SU-DHL-6 (cell line): Measurements from ENCODE around the gene GADD45GIP1.

ENCODE experiments used
- H2AFZ ChIP-seq: fragments of 200-600 bp; sonication (generic); 2 replicates; pipeline ENCODE4 v1.6.1; 2014; ENCODE audit warnings: low read depth, mild to moderate bottlenecking, moderate library complexity, mixed read lengths, antibody characterized with exemption, low read length; ENCODE audit not compliant: severe bottlenecking
- H3F3A ChIP-seq: fragments of 200-600 bp; shearing (Covaris generic); 2 replicates; pipeline ENCODE4 v1.6.0; 2016; ENCODE audit warnings: antibody characterized with exemption, mild to moderate bottlenecking; ENCODE audit not compliant: insufficient read depth
- H3K27ac ChIP-seq: fragments of 200-600 bp; sonication (generic); 2 replicates; pipeline ENCODE4 v1.5.1; 2016; ENCODE audit warnings: low read depth, mild to moderate bottlenecking, low read length, moderate library complexity, mixed read lengths
- H3K27me3 ChIP-seq: fragments of 200-600 bp; sonication (generic), shearing (Covaris generic); 2 replicates; pipeline ENCODE4 v1.6.0; 2014; ENCODE audit warnings: mild to moderate bottlenecking, low read length
- H3K36me3 ChIP-seq: fragments of 200-600 bp; sonication (generic); 2 replicates; pipeline ENCODE4 v1.6.1; 2014; ENCODE audit warnings: mild to moderate bottlenecking, low read length, mixed read lengths
- H3K4me2 ChIP-seq: fragments of 300-600, 200-600 bp; shearing (Covaris generic), sonication (generic); 2 replicates; pipeline ENCODE4 v1.6.0; 2014; ENCODE audit warnings: low read length, low read depth, mild to moderate bottlenecking; ENCODE audit not compliant: poor library complexity, severe bottlenecking
- H3K4me3 ChIP-seq: fragments of 200-600 bp; sonication (generic); 2 replicates; pipeline ENCODE4 v1.5.1; 2014; ENCODE audit warnings: antibody characterized with exemption, low read length, mild to moderate bottlenecking, mixed read lengths; ENCODE audit not compliant: insufficient read depth, poor library complexity, severe bottlenecking
- H3K79me2 ChIP-seq: fragments of 200-600 bp; sonication (generic); 2 replicates; pipeline ENCODE4 v1.6.1; 2014; ENCODE audit warnings: mild to moderate bottlenecking, low read length, moderate library complexity; ENCODE audit not compliant: insufficient read depth
- H3K9ac ChIP-seq: fragments of 200-600 bp; sonication (generic); 2 replicates; pipeline ENCODE4 v1.7.0; 2014; ENCODE audit warnings: mild to moderate bottlenecking, low read length
- H3K9me2 ChIP-seq: fragments of 200-600 bp; sonication (generic); replicated peaks from 2 replicates; pipeline ENCODE4 v1.6.1; 2014; ENCODE audit warnings: low read length; ENCODE audit not compliant: insufficient read depth
- H3K9me3 ChIP-seq: fragments of 200-600 bp; sonication (generic); 2 replicates; pipeline ENCODE4 v1.6.1; 2014; ENCODE audit warnings: low read length, mixed read lengths; ENCODE audit not compliant: insufficient read depth
- H4K20me1 ChIP-seq: fragments of 200-600 bp; sonication (generic); 2 replicates; pipeline ENCODE4 v1.6.1; 2014; ENCODE audit warnings: low read depth, mild to moderate bottlenecking, antibody characterized with exemption, low read length, moderate library complexity, mixed read lengths
- EZH2phosphoT487 ChIP-seq: fragments of 200-600 bp; sonication (generic), shearing (Covaris generic); conservative IDR thresholded peaks from 2 replicates; pipeline ENCODE4 v1.6.1; 2018; ENCODE audit warnings: mild to moderate bottlenecking, antibody characterized with exemption, low read length, moderate library complexity, mixed read lengths
- TF ChIP-seq, protein P1 (sequence below): fragments of 200-600 bp; sonication (generic); IDR thresholded peaks from one replicate; pipeline ENCODE4 v1.5.1; 2017; ENCODE audit warnings: antibody characterized with exemption, mild to moderate bottlenecking, low read length, moderate library complexity; ENCODE audit not compliant: insufficient read depth, poor library complexity, severe bottlenecking

GADD45GIP1 gene

DNA sequence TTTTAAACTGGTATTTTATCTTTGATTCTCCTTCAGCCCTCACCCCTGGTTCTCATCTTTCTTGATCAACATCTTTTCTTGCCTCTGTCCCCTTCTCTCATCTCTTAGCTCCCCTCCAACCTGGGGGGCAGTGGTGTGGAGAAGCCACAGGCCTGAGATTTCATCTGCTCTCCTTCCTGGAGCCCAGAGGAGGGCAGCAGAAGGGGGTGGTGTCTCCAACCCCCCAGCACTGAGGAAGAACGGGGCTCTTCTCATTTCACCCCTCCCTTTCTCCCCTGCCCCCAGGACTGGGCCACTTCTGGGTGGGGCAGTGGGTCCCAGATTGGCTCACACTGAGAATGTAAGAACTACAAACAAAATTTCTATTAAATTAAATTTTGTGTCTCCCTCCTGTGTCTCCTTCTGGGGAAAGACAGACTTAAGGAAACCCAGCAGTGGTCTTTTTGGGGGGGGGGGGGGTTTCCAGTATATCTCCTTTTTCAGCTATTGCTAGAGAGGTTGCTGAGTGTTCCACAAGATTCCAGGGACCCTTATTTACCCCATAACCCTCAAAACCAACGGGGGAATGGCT is 12.8 kb downstream of the GADD45GIP1 start:
- H3K27me3 ChIP-seq = no peaks in the 10 kb centered on the region
- H3F3A ChIP-seq = peaks cover 69% of the 10 kb centered on the region
- no peak overlapping the region for H2AFZ ChIP-seq
- H3K4me3 ChIP-seq = no peak overlapping the region
- TF ChIP-seq EZH2phosphoT487 = no peak
- TF ChIP-seq, protein P1, sequence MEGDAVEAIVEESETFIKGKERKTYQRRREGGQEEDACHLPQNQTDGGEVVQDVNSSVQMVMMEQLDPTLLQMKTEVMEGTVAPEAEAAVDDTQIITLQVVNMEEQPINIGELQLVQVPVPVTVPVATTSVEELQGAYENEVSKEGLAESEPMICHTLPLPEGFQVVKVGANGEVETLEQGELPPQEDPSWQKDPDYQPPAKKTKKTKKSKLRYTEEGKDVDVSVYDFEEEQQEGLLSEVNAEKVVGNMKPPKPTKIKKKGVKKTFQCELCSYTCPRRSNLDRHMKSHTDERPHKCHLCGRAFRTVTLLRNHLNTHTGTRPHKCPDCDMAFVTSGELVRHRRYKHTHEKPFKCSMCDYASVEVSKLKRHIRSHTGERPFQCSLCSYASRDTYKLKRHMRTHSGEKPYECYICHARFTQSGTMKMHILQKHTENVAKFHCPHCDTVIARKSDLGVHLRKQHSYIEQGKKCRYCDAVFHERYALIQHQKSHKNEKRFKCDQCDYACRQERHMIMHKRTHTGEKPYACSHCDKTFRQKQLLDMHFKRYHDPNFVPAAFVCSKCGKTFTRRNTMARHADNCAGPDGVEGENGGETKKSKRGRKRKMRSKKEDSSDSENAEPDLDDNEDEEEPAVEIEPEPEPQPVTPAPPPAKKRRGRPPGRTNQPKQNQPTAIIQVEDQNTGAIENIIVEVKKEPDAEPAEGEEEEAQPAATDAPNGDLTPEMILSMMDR = no peak
- H3K9me3 ChIP-seq = no peaks in the 10 kb centered on the region
- no peaks in the 10 kb centered on the region for H3K9me2 ChIP-seq
- H3K4me2 ChIP-seq = peak overlapping the region; percentile 48
- peaks cover 51% of the 10 kb centered on the region for H3K79me2 ChIP-seq
- peaks cover 13% of the 10 kb centered on the region for H4K20me1 ChIP-seq
- H3K36me3 ChIP-seq = peaks cover 32% of the 10 kb centered on the region
- H3K27ac ChIP-seq = peak overlapping the region; percentile 77
- no peak overlapping the region for H3K9ac ChIP-seq

DNA sequence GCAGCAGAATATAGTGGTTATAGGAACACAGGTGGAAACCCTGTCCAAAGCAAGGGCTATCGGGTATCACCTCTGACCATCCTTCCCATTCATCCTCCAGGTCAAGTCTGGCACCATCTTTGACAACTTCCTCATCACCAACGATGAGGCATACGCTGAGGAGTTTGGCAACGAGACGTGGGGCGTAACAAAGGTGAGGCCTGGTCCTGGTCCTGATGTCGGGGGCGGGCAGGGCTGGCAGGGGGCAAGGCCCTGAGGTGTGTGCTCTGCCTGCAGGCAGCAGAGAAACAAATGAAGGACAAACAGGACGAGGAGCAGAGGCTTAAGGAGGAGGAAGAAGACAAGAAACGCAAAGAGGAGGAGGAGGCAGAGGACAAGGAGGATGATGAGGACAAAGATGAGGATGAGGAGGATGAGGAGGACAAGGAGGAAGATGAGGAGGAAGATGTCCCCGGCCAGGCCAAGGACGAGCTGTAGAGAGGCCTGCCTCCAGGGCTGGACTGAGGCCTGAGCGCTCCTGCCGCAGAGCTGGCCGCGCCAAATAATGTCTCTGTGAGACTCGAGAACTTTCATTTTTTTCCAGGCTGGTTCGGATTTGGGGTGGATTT is 13.5 kb downstream of the GADD45GIP1 start:
- no peaks in the 10 kb centered on the region for H3K9me3 ChIP-seq
- no peak overlapping the region for H2AFZ ChIP-seq
- peaks cover 54% of the 10 kb centered on the region for H3K79me2 ChIP-seq
- peak overlapping the region; percentile 5; the same call in 1 of the 2 replicates for H3K27ac ChIP-seq
- peaks cover 38% of the 10 kb centered on the region for H3K36me3 ChIP-seq
- TF ChIP-seq, protein P1 = no peak
- no peak for TF ChIP-seq EZH2phosphoT487
- no peaks in the 10 kb centered on the region for H3K27me3 ChIP-seq
- H3K4me3 ChIP-seq = no peak overlapping the region
- H3K9me2 ChIP-seq = no peaks in the 10 kb centered on the region
- peaks cover 14% of the 10 kb centered on the region for H4K20me1 ChIP-seq
- no peak overlapping the region for H3K9ac ChIP-seq
- peak overlapping the region; percentile 14 for H3K4me2 ChIP-seq
- H3F3A ChIP-seq = peaks cover 76% of the 10 kb centered on the region

DNA sequence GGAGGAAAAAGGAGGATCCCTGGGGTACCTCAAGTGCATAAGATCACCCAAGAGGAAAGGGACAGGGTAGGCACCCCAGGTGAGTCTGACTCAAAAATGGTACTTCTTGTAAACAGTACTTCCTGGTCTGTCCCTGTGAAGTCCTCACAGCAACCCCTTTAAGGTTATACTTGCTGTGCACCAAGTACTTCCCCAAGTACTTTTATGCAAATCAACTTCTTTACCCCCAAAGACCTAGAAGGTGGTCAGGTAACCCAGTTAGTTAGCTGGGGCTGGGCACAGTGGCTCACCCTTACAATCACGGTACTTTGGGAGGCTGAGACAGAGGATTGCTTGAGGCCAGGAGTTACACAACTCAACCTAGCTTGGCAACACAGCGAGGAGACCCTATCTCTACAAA is 16.1 kb downstream of the GADD45GIP1 start:
- peak overlapping the region; percentile 73 for H3K4me3 ChIP-seq
- no peak for TF ChIP-seq EZH2phosphoT487
- TF ChIP-seq, protein P1 = no peak
- H4K20me1 ChIP-seq = peaks cover 14% of the 10 kb centered on the region
- peaks cover 28% of the 10 kb centered on the region for H3K79me2 ChIP-seq
- H3K9me3 ChIP-seq = no peaks in the 10 kb centered on the region
- H3K9ac ChIP-seq = peak overlapping the region; percentile 98
- H3K36me3 ChIP-seq = peaks cover 34% of the 10 kb centered on the region
- peak overlapping the region; percentile 69 for H3K27ac ChIP-seq
- H3F3A ChIP-seq = peaks cover 88% of the 10 kb centered on the region
- no peaks in the 10 kb centered on the region for H3K9me2 ChIP-seq
- no peak overlapping the region for H2AFZ ChIP-seq
- H3K27me3 ChIP-seq = no peaks in the 10 kb centered on the region
- peak overlapping the region; percentile 85 for H3K4me2 ChIP-seq
